Body of pancreas (tissue), 4 donors: Measurements from ENCODE around the gene TLR4.

Source experiments
- POLR2A ChIP-seq, 3 donors: fragments of 450-650 bp; IDR thresholded peaks; one replicate each; pipeline ENCODE4 v1.6.1; 2016; ENCODE audit warnings: antibody characterized with exemption in 3 of 3, mild to moderate bottlenecking in 2 of 3
- TF ChIP-seq, protein P1 (sequence below), 7 experiments: fragments of 450-650 bp in 4 of 7; fragments of 200-600 bp in 3 of 7; sonication (generic) in 3 of 7; IDR thresholded peaks; one replicate each; pipeline ENCODE4 v1.5.1; 2016 to 2019; ENCODE audit warnings: antibody characterized with exemption in 7 of 7

DNA sequence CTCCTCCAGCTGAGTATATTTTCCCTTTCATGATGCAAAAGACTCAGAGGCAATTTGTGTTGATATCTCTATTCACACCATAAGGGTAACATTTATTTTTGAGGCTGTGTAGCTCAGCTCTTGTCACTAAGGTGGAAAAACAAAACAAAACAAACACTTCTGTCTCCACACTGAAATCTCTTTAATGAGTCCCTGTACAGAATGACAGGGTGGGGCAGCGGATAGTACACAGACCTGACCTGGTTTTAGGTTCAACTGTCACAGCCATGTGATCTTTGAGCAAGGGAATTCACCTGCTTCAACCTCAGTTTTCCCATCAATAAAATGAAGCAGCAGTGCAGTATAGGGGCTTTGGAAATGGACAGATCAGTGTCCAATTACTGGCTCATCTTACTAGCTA is 29.3 kb downstream of the TLR4 start:
- TF ChIP-seq, protein P1, sequence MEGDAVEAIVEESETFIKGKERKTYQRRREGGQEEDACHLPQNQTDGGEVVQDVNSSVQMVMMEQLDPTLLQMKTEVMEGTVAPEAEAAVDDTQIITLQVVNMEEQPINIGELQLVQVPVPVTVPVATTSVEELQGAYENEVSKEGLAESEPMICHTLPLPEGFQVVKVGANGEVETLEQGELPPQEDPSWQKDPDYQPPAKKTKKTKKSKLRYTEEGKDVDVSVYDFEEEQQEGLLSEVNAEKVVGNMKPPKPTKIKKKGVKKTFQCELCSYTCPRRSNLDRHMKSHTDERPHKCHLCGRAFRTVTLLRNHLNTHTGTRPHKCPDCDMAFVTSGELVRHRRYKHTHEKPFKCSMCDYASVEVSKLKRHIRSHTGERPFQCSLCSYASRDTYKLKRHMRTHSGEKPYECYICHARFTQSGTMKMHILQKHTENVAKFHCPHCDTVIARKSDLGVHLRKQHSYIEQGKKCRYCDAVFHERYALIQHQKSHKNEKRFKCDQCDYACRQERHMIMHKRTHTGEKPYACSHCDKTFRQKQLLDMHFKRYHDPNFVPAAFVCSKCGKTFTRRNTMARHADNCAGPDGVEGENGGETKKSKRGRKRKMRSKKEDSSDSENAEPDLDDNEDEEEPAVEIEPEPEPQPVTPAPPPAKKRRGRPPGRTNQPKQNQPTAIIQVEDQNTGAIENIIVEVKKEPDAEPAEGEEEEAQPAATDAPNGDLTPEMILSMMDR (IDR thresholded peaks at IDR 0.05), result no peak
- no peak for TF ChIP-seq POLR2A (IDR thresholded peaks at IDR 0.05)
